Measurements from ENCODE around the gene NRCAM.
"Not testable (repeated sequence)": the region's sequence is repeated elsewhere in the genome, so short reads cannot be mapped to it uniquely, and the experiment has no call there.

NRCAM gene

DNA sequence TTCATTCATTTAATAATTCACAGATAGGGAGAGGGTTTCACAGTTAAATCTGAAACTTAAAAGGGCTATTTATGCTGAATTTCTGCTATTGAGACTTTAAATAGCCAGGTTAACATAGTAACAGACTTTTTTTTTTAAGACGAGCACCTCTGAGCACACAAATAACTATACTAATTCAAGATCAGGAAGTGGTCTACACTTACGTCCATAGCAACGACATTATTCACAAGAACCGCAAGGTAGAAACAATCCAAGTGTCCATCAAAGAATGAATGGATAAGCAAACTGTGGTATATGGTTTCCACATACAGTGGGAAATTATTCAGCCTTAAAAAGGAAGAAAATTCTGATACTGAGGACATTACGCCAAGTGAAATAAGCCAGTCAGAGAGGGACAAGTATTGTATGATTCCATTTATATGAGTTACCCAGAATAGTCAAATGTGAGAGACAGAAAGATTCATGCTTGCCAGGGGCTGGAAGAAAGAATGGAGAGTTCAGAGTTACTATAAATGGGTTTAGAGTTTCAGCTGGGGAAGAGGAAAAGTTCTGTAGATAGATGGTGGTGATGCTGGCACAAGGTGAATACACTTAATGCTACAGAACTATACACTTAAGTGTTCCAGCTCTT is 185.7 kb downstream of the NRCAM start:
- no peak for DNase-seq

GRCh38 chr7:108268200-108268820 is 187.9 kb downstream of the NRCAM start:
- no peak for DNase-seq

DNA sequence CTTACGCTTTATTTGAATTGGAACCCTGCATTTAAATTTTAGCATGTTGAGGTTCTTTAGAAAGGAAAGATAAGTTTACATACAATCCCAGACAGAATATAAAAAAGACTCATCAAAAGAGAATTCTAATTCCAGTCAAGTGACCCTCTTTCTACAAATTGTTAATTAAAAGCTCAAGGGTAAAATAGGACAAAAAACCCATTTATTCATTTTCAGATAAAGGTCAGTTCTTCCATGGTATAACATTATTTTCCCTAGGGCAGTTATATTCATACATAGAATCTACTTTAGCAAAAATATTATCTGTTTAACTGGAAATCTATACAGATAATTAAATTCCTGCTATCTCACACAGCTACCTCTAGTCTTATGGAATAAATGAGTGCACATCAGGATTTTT is 188.6 kb downstream of the NRCAM start:
- DNase-seq = no peak

DNA sequence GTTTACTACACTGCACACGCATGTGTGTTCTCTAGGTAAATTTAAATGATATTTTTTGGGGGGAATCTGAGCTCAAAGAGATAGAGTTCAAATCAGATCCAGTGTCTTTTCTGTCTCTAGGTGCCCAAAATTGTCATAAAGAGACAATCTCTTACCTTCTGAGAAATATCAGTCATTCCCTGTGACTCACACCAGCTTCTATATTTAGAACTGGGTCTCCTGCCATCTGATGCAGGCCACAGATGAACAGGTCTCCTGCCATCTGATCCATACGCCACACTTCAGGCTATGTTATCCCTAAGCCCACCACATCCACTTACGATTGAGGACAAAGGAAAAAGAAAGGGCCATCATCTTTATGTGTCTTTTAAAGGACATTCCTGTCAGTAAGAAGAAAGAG is 189.7 kb downstream of the NRCAM start:
- no peak for DNase-seq

DNA sequence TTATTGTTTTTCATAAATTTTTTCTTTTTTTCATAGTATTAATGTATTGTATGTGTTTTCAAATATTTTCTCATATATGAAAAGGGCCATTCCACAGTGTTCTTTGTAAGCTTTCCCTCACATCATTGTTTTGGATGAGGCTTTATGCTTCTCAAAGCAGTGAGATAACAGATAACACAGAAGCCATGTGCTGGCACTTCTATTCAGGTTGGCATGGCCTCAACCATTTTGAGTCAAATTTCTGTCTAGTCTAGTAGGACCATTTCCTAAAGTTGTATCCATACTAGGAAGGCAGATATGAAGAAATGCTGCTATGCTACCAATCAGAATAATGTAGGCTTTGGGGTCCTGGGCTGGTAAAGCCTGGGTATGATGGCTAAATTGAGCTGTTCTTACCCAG is 190.2 kb downstream of the NRCAM start:
- no peak for DNase-seq

- DNase-seq = no peak
Observed at GRCh38 chr7:108265007-108265406, 191.2 kb downstream of the NRCAM start.

DNA sequence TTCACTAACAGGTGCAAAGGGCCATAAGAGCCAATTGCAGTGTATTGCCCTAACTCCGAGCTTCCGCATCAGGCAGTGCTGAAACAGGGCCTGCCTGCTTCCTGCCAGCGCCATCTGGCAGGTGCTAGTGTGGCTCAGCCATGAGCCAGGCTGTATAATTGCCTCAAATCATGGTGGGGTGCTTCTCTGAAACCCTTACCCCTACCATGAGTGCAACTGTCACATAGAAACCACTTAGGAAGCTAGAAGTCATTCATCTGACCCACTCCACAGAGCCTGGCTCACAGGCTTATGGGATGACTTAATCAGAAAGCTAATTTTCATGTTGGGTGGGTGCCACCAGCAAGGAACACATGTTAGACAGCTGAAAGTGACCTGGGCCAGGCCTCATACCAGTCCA is 192.8 kb downstream of the NRCAM start:
- no peak for DNase-seq

DNA sequence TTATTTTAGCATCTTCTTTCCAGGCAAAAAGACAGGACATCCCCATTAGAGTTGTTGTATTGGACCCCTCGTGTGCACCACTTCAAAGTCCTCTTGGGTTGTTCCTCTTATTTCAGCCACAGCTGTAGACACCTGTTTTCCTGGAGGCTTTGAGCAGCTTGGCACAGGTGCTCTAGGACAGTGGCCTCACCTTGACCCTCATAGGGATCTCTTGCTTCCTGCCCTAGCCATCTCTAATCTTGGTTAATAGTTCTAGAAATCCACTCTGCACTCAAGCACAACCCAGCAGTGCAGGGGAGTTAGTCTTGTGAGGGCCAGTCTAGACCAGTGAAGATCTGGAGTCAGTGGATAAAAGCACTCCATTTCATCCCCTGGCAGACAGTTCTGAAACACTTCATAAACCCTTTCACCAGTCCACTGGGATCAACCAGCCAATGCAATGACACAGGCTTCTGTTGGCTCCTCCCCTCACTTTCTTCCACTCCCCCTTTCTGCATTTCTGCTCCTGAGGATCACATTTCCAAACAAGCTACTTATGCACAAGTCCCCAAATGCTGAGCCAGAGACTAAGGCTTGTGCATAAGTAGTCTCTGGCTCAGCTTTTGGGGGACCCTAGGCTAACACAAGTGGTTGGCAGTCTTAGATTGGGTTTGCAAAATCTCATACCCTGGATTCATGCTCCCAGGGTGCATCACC is 194.5 kb downstream of the NRCAM start:
- DNase-seq = no peak

DNA sequence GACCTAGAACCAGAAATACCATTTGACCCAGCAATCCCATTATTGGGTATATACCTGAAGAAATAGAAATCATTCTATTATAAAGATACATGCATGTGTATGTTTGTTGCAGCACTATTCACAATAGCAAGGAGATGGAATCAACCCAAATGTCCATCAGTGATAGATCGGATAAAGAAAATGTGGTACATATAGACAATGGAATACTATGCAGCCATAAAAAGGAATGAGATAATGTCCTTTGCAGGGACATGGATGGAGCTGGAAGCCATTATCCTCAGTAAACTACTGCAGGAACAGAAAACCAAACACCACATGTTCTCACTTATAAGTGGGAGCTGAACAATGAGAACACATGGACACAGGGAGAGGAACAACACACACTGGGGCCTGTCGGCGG is 196.8 kb downstream of the NRCAM start:
- not testable (repeated sequence) for DNase-seq

DNA sequence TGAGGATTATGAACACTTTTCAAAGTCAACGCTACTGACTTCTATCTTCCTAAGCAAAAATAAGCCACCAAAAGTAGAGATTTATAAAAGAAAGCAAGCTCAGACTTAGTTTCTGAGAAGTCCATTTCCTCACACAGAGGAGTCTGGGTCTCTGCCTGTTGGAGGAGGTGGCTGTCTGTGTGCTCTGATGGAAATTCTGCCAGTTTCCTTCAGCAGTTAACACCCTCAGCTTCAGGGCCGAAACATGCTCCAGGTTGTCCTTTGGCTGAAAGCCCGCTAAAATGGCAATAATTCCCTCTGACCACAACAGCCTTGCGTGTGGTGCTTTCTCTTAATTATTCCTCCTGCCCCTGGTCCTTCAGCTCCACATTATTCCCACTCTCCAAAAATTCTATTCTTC is 198.3 kb downstream of the NRCAM start:
- no peak for DNase-seq

- no peak for DNase-seq
Observed at GRCh38 chr7:108254259-108254658, 202.0 kb downstream of the NRCAM start.

- DNase-seq = no peak
Observed at GRCh38 chr7:108253275-108254044, 202.8 kb downstream of the NRCAM start.

DNA sequence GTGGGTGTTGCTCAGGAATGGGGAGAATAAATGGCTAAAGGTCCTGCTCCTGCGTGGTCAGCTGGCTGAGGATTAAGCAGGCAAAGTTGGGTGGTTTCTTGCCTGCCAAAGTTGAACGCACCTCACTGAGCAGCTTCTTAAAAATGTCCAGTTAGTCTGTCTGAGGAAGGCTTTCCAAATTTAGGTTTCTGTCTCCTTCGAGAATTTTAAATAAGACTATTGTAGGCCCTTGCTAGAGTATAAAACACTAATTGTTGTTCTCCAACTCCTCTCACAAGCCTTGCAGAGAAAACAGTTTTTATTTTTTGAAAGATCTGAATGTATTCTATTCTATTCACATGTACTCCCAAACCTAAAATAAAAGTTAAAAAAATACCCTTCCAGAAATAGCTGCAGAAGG is 204.1 kb downstream of the NRCAM start:
- no peak for DNase-seq

DNA sequence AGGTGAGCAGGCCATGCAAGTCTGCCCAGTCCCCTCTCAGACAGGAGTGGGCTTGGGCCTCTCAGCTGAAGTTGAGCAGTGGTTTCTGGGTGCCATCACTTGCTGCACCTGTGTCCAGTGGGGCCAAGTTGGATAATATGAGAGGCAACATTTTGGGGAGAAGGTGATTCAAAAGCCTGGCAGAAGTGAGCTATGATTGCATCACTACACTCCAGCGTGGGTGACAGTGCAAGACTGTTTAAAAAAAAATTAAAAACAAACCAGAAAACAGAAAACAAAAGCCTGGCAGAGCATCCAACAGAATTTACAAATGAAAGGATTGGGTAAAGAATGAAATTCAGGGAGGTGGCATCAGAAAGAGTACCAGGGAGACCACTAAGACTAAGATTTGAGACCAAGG is 204.5 kb downstream of the NRCAM start:
- no peak for DNase-seq

GRCh38 chr7:108249453-108249852 is 206.8 kb downstream of the NRCAM start:
- DNase-seq = no peak

- DNase-seq = no peak
Observed at GRCh38 chr7:108248821-108249220, 207.4 kb downstream of the NRCAM start.

DNA sequence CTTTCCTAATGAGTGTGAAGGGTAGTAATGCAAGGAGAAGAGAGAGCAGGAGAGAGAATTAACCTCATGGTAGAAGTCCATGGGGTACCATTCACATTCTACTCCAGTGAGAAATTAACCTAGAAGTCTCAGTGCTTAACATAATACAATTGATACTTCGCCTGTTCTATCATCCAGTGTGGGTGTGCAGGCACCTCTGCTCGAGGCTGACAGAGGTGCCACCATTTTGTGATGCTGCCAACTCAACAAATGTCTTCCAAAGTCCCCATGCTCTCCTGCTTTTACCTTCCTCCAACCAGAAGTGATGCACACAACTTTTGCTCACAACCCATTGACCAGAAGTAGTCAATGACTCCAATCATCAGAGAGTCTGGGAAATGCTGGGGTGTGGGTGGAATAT is 207.8 kb downstream of the NRCAM start:
- DNase-seq = no peak

DNA sequence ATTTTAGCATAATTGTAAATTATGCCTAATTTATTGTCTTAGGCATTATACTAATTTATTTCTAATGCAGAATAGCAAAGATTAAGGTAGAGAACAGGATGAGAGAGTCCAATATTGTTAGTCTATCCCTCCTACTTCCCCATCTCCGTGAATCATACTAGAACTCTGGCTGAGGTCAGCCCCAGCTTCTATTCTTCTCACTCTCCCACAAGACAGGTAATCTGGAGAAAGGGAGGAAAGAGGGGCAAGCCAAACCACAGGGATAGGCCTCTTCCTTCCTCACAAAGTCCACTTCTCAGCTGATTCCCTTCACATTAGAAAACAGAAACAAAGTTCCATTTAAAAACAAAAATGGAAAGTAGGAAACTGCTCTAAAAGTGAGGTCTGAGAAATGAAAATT is 208.6 kb downstream of the NRCAM start:
- no peak for DNase-seq

DNA sequence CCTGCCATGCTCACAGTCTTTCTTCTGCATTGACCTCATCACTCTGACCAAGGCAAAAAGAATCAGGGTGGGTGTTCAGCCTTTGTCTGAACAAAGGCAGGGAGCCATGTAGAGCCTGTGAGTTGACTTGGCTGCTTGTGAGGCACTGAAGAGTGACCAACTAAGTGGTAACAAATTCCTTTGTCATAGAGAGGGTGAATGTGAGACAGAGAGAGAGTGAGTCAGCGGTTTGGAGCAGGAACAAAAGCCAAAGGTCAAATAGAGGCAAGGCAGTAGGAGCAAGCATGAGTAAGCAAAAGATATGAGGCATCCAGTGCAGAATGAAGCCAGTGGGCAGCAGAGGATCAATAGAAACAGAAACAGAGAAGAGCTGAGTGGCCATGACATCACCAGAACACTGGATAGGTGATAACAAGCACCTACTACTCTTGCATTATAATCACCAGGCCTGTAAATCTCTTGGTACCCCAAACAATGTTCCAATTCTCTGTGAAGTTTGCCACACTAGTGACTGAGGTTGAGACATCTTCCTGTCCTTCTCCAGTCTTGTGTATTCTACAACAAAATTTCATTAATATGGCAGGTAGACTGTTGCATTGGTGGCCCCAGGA is 209.9 kb downstream of the NRCAM start:
- DNase-seq = no peak

- DNase-seq = no peak
Observed at GRCh38 chr7:108245523-108246226, 210.6 kb downstream of the NRCAM start.

GRCh38 chr7:108244110-108244509 is 212.1 kb downstream of the NRCAM start:
- no peak for DNase-seq

GRCh38 chr7:108239501-108240225 is 216.6 kb downstream of the NRCAM start:
- no peak for DNase-seq
